T-helper 1 cell treated with Interleukin-12 subunit alpha and Interleukin-12 subunit beta and Interleukin-4 antibody, amounts not matched to agents 30 ng/mL and 1 ng/mL, for 36 hours (primary cell): ENCODE data around the gene ORMDL3. TPM values are rescaled to one million over a fixed set of nuclear protein-coding genes. Genes with fewer than 3 reads are reported as not detected.
"Not testable (repeated sequence)": the region's sequence is repeated elsewhere in the genome, so short reads cannot be mapped to it uniquely, and the experiment has no call there.

Experiments used
- intact Hi-C: fragments of 100-400 bp; cut with micrococcal nuclease; formaldehyde crosslinking; loops from one replicate; pipeline ENCODE4 v1.15.1; 2024
- total RNA-seq: library from RNA; stranded (reverse); gene quantifications from 2 replicates; pipeline ENCODE4 v1.2.3, GENCODE V29; 2022

The ORMDL3 gene
- total RNA-seq, 1 donor from 2014 or later, result 243 TPM

- intact Hi-C loops, result no loop called here
These were observed 40.3 kb downstream of the ORMDL3 start for GRCh38 chr17:39887078-39887477.

DNA sequence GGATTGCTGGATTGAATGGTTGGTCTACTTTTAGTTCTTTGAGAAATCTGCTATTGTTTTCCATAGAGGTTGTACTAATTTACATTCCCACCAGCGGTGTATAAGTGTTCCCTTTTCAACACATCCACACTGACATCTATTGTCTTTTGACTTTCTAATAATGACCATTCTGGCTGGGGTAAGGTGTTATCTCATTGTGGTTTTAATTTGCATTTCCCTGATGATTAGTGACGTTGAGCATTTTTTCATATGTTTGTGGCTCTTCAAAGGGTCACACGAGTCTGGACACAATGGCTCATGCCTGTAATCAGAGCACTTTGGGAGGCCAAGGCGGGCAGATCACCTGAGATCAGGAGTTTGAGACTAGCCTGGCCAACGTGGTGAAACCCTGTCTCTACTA, 41.3 kb downstream of the ORMDL3 start:
- intact Hi-C loops, result not testable (repeated sequence)

- intact Hi-C loops, result no loop called here
These were observed 54.6 kb downstream of the ORMDL3 start for GRCh38 chr17:39872751-39873150.

- intact Hi-C loops, result no loop called here
These were observed 55.6 kb downstream of the ORMDL3 start for GRCh38 chr17:39871801-39872200.

Other genes with a start within 250 kb of the ORMDL3 start
- 22.1 and 22.2 TPM in 2 replicates for gene PGAP3, start 239.5 kb downstream of the ORMDL3 start, total RNA-seq
- gene ERBB2, start 227.5 kb downstream of the ORMDL3 start, total RNA-seq, result 3.3 and 4.5 TPM in 2 replicates
- 45.6 and 46.4 TPM in 2 replicates for gene MIEN1, start 197.1 kb downstream of the ORMDL3 start, total RNA-seq
- gene GRB7, start 189.7 kb downstream of the ORMDL3 start, total RNA-seq, result 0.86 and 0.95 TPM in 2 replicates
- gene IKZF3, start 63.3 kb downstream of the ORMDL3 start, total RNA-seq, result 36.1 and 37.6 TPM in 2 replicates
- 0.22 TPM in 1 of 2 replicates, not detected in the other for gene ZPBP2, start 59.4 kb downstream of the ORMDL3 start, total RNA-seq
- 87.5 and 92.1 TPM in 2 replicates for gene GSDMB, start 9.0 kb downstream of the ORMDL3 start, total RNA-seq
- gene LRRC3C, start 131 bp upstream of the ORMDL3 start, total RNA-seq, result not detected in 2 replicates
- 2.5 and 2.8 TPM in 2 replicates for gene GSDMA, start 35.4 kb upstream of the ORMDL3 start, total RNA-seq
- gene PSMD3, start 53.2 kb upstream of the ORMDL3 start, total RNA-seq, result 130 and 132 TPM in 2 replicates
- gene CSF3, start 87.8 kb upstream of the ORMDL3 start, total RNA-seq, result not detected in 2 replicates
- gene MED24, start 126.8 kb upstream of the ORMDL3 start, total RNA-seq, result 90.9 and 107 TPM in 2 replicates
- 1.6 and 1.8 TPM in 2 replicates for gene THRA, start 135.4 kb upstream of the ORMDL3 start, total RNA-seq
- gene NR1D1, start 173.0 kb upstream of the ORMDL3 start, total RNA-seq, result 3.3 and 3.7 TPM in 2 replicates
- 78.7 and 83.6 TPM in 2 replicates for gene MSL1, start 194.4 kb upstream of the ORMDL3 start, total RNA-seq
- gene CASC3, start 212.9 kb upstream of the ORMDL3 start, total RNA-seq, result 90.5 and 95.1 TPM in 2 replicates
- gene RAPGEFL1, start 249.9 kb upstream of the ORMDL3 start, total RNA-seq, result 7.4 and 9.6 TPM in 2 replicates